Measurements from ENCODE around the gene MIPOL1. TPM values are rescaled to one million over a fixed set of nuclear protein-coding genes. Genes with fewer than 3 reads are reported as not detected.
A peak's percentile ranks its signal among the peaks of the same experiment; 100 is the strongest.

The MIPOL1 gene

GRCh38 chr14:37598747-37599506, 401.2 kb downstream of the MIPOL1 start:
- H3K4me1 ChIP-seq (ENCODE audit: control insufficient read depth, insufficient read depth, low read length) = peaks cover 11% of the 10 kb centered on the region
- no peak overlapping the region for H3K4me3 ChIP-seq (ENCODE audit: low read length)
- no peaks in the 10 kb centered on the region for H3K36me3 ChIP-seq (ENCODE audit: insufficient read depth, low read length)
- no peak overlapping the region for H3K9ac ChIP-seq (ENCODE audit: low read depth, low read length)
- H3K27me3 ChIP-seq (ENCODE audit: control insufficient read depth, insufficient read depth, low read length) = peaks cover 87% of the 10 kb centered on the region
- H3K4me2 ChIP-seq (ENCODE audit: low read length) = peak overlapping the region; percentile 70
- peaks cover 2% of the 10 kb centered on the region for H3K9me3 ChIP-seq (replicated peaks; ENCODE audit: low read length)

DNA sequence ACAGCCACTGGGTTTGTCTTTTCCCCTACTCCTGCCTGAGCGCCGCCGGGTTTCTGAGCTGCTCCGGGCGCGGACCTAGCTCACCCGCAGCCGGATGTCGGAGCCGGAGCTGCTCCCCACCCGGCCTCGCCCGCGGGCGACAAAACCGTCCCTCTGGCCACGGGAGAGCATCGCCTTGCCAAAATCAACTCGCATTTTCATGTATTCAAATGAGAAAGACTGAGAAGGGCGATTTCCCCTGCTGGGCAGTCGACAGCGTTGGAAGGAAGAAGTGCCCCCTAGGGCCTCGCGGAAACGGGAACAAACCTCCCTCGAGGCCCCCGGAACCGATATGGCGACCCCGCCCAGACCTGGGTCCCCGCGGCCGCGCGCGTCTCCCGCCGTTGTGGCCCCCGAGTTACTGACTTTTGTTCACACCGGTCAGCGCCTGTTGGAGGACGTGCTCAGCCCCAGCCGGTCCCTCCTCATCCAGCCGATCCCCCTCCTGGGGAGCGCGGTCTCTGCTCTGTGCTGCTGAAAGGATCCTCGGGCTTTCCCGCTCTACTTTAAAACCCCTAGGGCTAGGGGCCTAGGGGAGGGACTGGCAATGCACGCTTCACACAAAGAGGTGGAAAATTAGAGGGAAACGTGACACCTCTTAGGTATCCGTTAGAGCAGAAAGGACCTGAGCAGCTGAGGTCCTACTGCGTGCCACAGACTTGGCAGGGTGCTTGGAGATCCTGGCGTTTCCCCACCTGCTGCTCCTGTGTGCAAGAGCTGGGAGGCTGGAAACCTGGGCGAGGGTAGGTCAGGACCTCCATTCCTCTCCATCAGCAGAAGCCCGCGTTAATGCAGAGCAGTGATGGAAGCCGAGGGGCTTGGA, 402.0 kb downstream of the MIPOL1 start:
- H3K4me1 ChIP-seq (ENCODE audit: control insufficient read depth, insufficient read depth, low read length) = peaks cover 10% of the 10 kb centered on the region
- no peaks in the 10 kb centered on the region for H3K36me3 ChIP-seq (ENCODE audit: insufficient read depth, low read length)
- peaks cover 93% of the 10 kb centered on the region for H3K27me3 ChIP-seq (ENCODE audit: control insufficient read depth, insufficient read depth, low read length)
- H3K4me2 ChIP-seq (ENCODE audit: low read length) = peak overlapping the region; percentile 70
- H3K9me3 ChIP-seq (replicated peaks; ENCODE audit: low read length) = peaks cover 2% of the 10 kb centered on the region
- H3K4me3 ChIP-seq (ENCODE audit: low read length) = peak overlapping the region; percentile 12
- no peak overlapping the region for H3K9ac ChIP-seq (ENCODE audit: low read depth, low read length)

GRCh38 chr14:37600880-37601741, 403.4 kb downstream of the MIPOL1 start:
- Histone ChIP-seq H3K4me3 (ENCODE audit: low read length) (no peak overlapping the region), H3K9ac (ENCODE audit: low read depth, low read length) (no peak overlapping the region), H3K4me2 (ENCODE audit: low read length) (no peak overlapping the region), H3K36me3 (ENCODE audit: insufficient read depth, low read length) (no peaks in the 10 kb centered on the region), H3K27me3 (ENCODE audit: control insufficient read depth, insufficient read depth, low read length) (peaks cover 99% of the 10 kb centered on the region), H3K4me1 (ENCODE audit: control insufficient read depth, insufficient read depth, low read length) (peaks cover 4% of the 10 kb centered on the region), H3K9me3 (replicated peaks; ENCODE audit: low read length) (peaks cover 2% of the 10 kb centered on the region)

- peaks cover 2% of the 10 kb centered on the region for H3K9me3 ChIP-seq (replicated peaks; ENCODE audit: low read length)
Measured at GRCh38 chr14:37601865-37602264, 404.1 kb downstream of the MIPOL1 start.

More at GRCh38 chr14:37601865-37602264, 404.1 kb downstream of the MIPOL1 start:
- Histone ChIP-seq H3K9ac (ENCODE audit: low read depth, low read length) (no peak overlapping the region), H3K27me3 (ENCODE audit: control insufficient read depth, insufficient read depth, low read length) (peaks cover 99% of the 10 kb centered on the region), H3K4me3 (ENCODE audit: low read length) (no peak overlapping the region), H3K36me3 (ENCODE audit: insufficient read depth, low read length) (no peaks in the 10 kb centered on the region), H3K4me2 (ENCODE audit: low read length) (no peak overlapping the region), H3K4me1 (ENCODE audit: control insufficient read depth, insufficient read depth, low read length) (peaks cover 3% of the 10 kb centered on the region)

Small RNA genes within 50 kb of the gene (small RNA-seq; reads per million reads assigned to genes)
- gene RNU6-273P (not detected), gene RNU6-886P (not detected)

All from skeletal muscle satellite cell (primary cell).